ENCODE data around the gene CHD3.

DNA sequence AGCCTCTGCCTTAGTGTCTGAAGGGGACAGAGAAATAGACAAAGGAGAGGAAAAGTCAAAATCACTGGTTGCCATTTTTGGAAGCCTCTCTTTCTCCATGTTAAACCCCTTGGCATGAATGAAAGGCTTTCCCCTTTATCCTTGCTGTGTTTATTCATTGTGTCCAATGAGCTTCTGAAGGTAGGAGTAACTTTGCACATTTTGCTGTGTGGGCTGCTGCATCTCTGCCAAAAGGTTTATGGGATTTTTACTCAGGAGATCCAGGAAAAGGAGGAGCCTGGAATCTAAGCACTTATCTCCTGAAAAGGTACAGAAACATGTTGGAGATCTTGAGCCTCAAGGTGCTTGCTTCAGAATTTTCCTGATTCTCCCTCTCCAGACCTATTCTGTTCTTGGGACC is 47.3 kb downstream of the CHD3 start:
- TF ChIP-seq CTCF (IDR thresholded peaks at IDR 0.05; ENCODE audit: poor library complexity) (no peak), EZH2phosphoT487 (IDR thresholded peaks at IDR 0.05; ENCODE audit: low read depth, severe bottlenecking, unreplicated experiment) (no peak)

Data from hepatocyte (in vitro differentiated cells).